ENCODE data around the gene DDX49.

Gene DDX49

DNA sequence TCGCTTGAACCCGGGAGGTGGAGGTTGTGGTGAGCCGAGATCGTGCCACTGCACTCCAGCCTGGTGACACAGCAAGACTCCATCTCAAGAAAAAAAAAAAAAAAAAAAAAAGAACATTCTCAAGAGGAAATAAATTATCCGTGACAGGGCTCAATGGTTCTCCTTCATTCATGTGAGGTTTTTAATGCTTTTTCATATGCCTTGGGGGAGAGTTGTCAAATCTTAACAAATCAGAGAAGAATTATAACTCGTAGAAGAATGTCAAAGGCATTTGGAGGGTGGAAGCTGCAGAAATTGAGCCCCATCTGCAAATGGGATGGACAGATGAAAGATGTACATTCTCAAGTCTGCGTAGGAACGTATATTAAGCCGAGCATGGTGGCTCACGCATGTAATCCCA is 56.4 kb downstream of the DDX49 start:
- DNase-seq (ENCODE audit: low spot score), result no peak

All from HuH-7 (cell line).